GM23338 (cell line): ENCODE data around the gene ABCC3. TPM values are rescaled to one million over a fixed set of nuclear protein-coding genes. Genes with fewer than 3 reads are reported as not detected.
A peak's percentile ranks its signal among the peaks of the same experiment; 100 is the strongest.

Experiments
- ATAC-seq: fragments of 200-7000 bp; cut with Tn5 transposase; 3 replicates; pipeline ENCODE4 v1.9.1; 2020
- DNase-seq: peaks from one replicate; pipeline ENCODE4 v3.0.0-alpha.2; 2015; ENCODE audit warnings: low spot score
- H2AFZ ChIP-seq: fragments of 200-600 bp; sonication (generic); 2 replicates; pipeline ENCODE4 v1.8.0; 2016; ENCODE audit warnings: antibody characterized with exemption, mild to moderate bottlenecking, moderate library complexity
- H3F3A ChIP-seq: fragments of 200-600 bp; sonication (generic); replicated peaks from 2 replicates; pipeline ENCODE4 v1.8.0; 2017; ENCODE audit warnings: antibody characterized with exemption, mixed run types, low read depth
- H3K27ac ChIP-seq: fragments of 200-600 bp; sonication (generic); 2 replicates; pipeline ENCODE4 v1.6.1; 2016; ENCODE audit warnings: low read depth
- H3K27me3 ChIP-seq: fragments of 200-600 bp; sonication (generic); 2 replicates; pipeline ENCODE4 v1.8.0; 2016; ENCODE audit warnings: mild to moderate bottlenecking, mixed run types, moderate library complexity; ENCODE audit not compliant: insufficient read depth
- H3K36me3 ChIP-seq: fragments of 200-600 bp; sonication (generic); 2 replicates; pipeline ENCODE4 v1.8.0; 2016; ENCODE audit warnings: mild to moderate bottlenecking; ENCODE audit not compliant: insufficient read depth
- H3K4me1 ChIP-seq: fragments of 200-600 bp; sonication (generic); 2 replicates; pipeline ENCODE4 v1.8.0; 2016; ENCODE audit warnings: mild to moderate bottlenecking, moderate library complexity; ENCODE audit not compliant: insufficient read depth
- H3K4me2 ChIP-seq: fragments of 200-600 bp; sonication (generic); 2 replicates; pipeline ENCODE4 v1.7.1; 2017; ENCODE audit warnings: mixed run types
- H3K4me3 ChIP-seq: fragments of 200-600 bp; sonication (generic); 2 replicates; pipeline ENCODE4 v1.6.1; 2016; ENCODE audit warnings: mixed run types
- H3K79me2 ChIP-seq: fragments of 200-600 bp; sonication (generic); replicated peaks from 2 replicates; pipeline ENCODE4 v1.8.0; 2017; ENCODE audit warnings: mild to moderate bottlenecking; ENCODE audit not compliant: insufficient read depth
- H3K9me2 ChIP-seq: fragments of 200-600 bp; sonication (generic); 2 replicates; pipeline ENCODE4 v1.8.0; 2017; ENCODE audit not compliant: insufficient read depth
- H4K20me1 ChIP-seq: fragments of 200-600 bp; sonication (generic); replicated peaks from 2 replicates; pipeline ENCODE4 v1.8.0; 2017; ENCODE audit warnings: mild to moderate bottlenecking; ENCODE audit not compliant: insufficient read depth
- H3K27ac Mint-ChIP-seq: 2 replicates; pipeline ENCODE4 v1.8.0; 2020; ENCODE audit warnings: inconsistent platforms, mild to moderate bottlenecking, moderate library complexity, mixed read lengths
- H3K27me3 Mint-ChIP-seq: 3 replicates; pipeline ENCODE4 v1.8.0; 2022; ENCODE audit warnings: low read depth, mild to moderate bottlenecking, moderate library complexity, mixed read lengths, inconsistent platforms; ENCODE audit not compliant: insufficient read depth, poor library complexity
- H3K36me3 Mint-ChIP-seq: 3 replicates; pipeline ENCODE4 v1.8.0; 2021; ENCODE audit warnings: low read depth, mild to moderate bottlenecking, inconsistent platforms, moderate library complexity, mixed read lengths
- H3K4me1 Mint-ChIP-seq: 3 replicates; pipeline ENCODE4 v1.8.0; 2020; ENCODE audit warnings: mild to moderate bottlenecking, inconsistent platforms, mixed read lengths
- H3K4me3 Mint-ChIP-seq: 3 replicates; pipeline ENCODE4 v1.8.0; 2021; ENCODE audit warnings: moderate library complexity, mild to moderate bottlenecking, inconsistent platforms, mixed read lengths
- H3K9me3 Mint-ChIP-seq: 3 replicates; pipeline ENCODE4 v1.8.0; 2020; ENCODE audit warnings: moderate library complexity, mild to moderate bottlenecking, inconsistent platforms, mixed read lengths
- polyA plus RNA-seq: library from polyadenylated mRNA; unstranded; fragments of >200 nt; fragmentation: Nextera tagmentation; extraction: Ambion mirVana; gene quantifications from 2 replicates; pipeline ENCODE4 v1.2.1, GENCODE V29; 2016
- total RNA-seq: library from RNA; depleted of rRNA; stranded (reverse); fragments of >200 nt; shearing (Covaris generic); gene quantifications from 2 replicates; pipeline ENCODE4 v1.2.3, GENCODE V29; 2014
- TF ChIP-seq, protein P1 (sequence below): fragments of 250-450 bp; sonication (Bioruptor Pico); IDR thresholded peaks from 2 replicates; pipeline ENCODE4 v1.5.0; 2020; ENCODE audit warnings: mild to moderate bottlenecking, moderate library complexity
- TF ChIP-seq, protein P2 (sequence below): IDR thresholded peaks from one replicate; pipeline ENCODE4 v1.6.1; 2018; ENCODE audit warnings: antibody characterized with exemption; ENCODE audit not compliant: unreplicated experiment

The ABCC3 gene
- total and polyA plus RNA-seq, 2 experiments from 2014 or later, result not detected

DNA sequence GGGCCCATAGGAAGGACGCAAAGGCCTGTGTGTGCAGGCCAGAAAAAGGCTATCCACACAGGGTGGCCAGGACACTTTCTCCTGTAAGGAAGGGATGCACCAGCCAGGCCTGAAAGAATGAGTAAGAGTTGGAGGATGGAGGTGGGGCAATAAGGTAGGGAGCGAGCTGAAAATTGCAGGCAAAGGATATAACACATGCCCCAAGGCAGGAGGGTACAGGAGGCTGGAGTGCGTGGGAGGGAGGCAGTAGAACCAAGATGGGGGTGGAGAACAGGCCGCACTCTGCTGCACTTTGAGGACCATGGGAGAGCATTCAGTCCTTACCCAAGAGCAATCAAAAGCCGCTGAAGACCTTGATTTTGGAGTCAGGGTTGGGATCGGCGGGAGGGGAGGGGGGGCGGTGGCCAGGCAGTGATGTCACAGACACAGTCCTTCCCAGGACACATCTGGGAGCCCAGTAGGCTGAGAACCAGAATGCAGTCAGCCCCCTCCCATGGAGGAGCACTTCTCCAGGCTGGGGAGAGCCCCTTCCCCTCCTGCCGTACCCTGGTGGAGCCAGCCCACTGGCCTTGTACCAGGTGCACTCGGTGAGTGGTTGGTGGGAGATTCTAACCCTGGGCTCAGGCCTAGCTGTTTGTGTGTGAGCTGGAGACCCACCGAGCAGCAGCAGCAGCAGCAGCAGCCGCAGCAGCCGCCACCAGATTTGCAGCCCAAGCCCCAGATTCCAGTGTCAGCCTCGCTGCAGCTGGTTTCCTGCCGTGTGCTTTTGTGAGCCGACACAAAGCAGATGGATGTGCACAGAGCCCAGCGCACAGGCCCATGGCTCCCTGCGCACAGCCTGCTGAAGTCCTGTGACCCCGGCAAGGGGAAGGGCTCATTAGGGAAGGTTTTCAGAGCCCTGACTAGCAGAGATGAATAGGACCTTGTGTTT is 55.5 kb downstream of the ABCC3 start:
- Histone ChIP-seq H4K20me1 (peaks cover under 1% of the 10 kb centered on the region; the same call in 1 of the 2 replicates), H3K4me1 (peaks cover 3% of the 10 kb centered on the region), H3K9me2 (no peaks in the 10 kb centered on the region), H3F3A (peaks cover 15% of the 10 kb centered on the region; the same call in 1 of the 2 replicates), H3K36me3 (peaks cover under 1% of the 10 kb centered on the region; the same call in 1 of the 2 replicates), H2AFZ (peak overlapping the region; percentile 52; the same call in 1 of the 2 replicates), H3K79me2 (no peaks in the 10 kb centered on the region), H3K4me3 (no peak overlapping the region), H3K27ac (0 out of 2 replicates have a peak overlapping the region, but pooled peaks have one; percentile 20), H3K4me2 (0 out of 2 replicates have a peak overlapping the region, but pooled peaks have one; percentile 32), H3K27me3 (no peaks in the 10 kb centered on the region)
- H3K4me1 Mint-ChIP-seq, result peaks cover 32% of the 10 kb centered on the region
- no peak overlapping the region; the same call in 2 of the 3 replicates for H3K4me3 Mint-ChIP-seq
- TF ChIP-seq, protein P1, sequence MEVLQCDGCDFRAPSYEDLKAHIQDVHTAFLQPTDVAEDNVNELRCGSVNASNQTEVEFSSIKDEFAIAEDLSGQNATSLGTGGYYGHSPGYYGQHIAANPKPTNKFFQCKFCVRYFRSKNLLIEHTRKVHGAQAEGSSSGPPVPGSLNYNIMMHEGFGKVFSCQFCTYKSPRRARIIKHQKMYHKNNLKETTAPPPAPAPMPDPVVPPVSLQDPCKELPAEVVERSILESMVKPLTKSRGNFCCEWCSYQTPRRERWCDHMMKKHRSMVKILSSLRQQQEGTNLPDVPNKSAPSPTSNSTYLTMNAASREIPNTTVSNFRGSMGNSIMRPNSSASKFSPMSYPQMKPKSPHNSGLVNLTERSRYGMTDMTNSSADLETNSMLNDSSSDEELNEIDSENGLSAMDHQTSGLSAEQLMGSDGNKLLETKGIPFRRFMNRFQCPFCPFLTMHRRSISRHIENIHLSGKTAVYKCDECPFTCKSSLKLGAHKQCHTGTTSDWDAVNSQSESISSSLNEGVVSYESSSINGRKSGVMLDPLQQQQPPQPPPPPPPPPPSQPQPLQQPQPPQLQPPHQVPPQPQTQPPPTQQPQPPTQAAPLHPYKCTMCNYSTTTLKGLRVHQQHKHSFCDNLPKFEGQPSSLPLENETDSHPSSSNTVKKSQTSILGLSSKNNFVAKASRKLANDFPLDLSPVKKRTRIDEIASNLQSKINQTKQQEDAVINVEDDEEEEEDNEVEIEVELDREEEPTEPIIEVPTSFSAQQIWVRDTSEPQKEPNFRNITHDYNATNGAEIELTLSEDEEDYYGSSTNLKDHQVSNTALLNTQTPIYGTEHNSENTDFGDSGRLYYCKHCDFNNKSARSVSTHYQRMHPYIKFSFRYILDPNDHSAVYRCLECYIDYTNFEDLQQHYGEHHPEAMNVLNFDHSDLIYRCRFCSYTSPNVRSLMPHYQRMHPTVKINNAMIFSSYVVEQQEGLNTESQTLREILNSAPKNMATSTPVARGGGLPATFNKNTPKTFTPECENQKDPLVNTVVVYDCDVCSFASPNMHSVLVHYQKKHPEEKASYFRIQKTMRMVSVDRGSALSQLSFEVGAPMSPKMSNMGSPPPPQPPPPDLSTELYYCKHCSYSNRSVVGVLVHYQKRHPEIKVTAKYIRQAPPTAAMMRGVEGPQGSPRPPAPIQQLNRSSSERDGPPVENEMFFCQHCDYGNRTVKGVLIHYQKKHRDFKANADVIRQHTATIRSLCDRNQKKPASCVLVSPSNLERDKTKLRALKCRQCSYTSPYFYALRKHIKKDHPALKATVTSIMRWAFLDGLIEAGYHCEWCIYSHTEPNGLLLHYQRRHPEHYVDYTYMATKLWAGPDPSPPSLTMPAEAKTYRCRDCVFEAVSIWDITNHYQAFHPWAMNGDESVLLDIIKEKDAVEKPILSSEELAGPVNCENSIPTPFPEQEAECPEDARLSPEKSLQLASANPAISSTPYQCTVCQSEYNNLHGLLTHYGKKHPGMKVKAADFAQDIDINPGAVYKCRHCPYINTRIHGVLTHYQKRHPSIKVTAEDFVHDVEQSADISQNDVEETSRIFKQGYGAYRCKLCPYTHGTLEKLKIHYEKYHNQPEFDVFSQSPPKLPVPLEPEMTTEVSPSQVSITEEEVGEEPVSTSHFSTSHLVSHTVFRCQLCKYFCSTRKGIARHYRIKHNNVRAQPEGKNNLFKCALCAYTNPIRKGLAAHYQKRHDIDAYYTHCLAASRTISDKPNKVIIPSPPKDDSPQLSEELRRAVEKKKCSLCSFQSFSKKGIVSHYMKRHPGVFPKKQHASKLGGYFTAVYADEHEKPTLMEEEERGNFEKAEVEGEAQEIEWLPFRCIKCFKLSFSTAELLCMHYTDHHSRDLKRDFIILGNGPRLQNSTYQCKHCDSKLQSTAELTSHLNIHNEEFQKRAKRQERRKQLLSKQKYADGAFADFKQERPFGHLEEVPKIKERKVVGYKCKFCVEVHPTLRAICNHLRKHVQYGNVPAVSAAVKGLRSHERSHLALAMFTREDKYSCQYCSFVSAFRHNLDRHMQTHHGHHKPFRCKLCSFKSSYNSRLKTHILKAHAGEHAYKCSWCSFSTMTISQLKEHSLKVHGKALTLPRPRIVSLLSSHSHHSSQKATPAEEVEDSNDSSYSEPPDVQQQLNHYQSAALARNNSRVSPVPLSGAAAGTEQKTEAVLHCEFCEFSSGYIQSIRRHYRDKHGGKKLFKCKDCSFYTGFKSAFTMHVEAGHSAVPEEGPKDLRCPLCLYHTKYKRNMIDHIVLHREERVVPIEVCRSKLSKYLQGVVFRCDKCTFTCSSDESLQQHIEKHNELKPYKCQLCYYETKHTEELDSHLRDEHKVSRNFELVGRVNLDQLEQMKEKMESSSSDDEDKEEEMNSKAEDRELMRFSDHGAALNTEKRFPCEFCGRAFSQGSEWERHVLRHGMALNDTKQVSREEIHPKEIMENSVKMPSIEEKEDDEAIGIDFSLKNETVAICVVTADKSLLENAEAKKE (CRISPR knock-in tag), result no peak
- TF ChIP-seq, protein P2, sequence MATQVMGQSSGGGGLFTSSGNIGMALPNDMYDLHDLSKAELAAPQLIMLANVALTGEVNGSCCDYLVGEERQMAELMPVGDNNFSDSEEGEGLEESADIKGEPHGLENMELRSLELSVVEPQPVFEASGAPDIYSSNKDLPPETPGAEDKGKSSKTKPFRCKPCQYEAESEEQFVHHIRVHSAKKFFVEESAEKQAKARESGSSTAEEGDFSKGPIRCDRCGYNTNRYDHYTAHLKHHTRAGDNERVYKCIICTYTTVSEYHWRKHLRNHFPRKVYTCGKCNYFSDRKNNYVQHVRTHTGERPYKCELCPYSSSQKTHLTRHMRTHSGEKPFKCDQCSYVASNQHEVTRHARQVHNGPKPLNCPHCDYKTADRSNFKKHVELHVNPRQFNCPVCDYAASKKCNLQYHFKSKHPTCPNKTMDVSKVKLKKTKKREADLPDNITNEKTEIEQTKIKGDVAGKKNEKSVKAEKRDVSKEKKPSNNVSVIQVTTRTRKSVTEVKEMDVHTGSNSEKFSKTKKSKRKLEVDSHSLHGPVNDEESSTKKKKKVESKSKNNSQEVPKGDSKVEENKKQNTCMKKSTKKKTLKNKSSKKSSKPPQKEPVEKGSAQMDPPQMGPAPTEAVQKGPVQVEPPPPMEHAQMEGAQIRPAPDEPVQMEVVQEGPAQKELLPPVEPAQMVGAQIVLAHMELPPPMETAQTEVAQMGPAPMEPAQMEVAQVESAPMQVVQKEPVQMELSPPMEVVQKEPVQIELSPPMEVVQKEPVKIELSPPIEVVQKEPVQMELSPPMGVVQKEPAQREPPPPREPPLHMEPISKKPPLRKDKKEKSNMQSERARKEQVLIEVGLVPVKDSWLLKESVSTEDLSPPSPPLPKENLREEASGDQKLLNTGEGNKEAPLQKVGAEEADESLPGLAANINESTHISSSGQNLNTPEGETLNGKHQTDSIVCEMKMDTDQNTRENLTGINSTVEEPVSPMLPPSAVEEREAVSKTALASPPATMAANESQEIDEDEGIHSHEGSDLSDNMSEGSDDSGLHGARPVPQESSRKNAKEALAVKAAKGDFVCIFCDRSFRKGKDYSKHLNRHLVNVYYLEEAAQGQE, result no peak
- no peak overlapping the region; the same call in 1 of the 2 replicates for H3K27ac Mint-ChIP-seq
- peaks cover 2% of the 10 kb centered on the region for H3K27me3 Mint-ChIP-seq
- H3K9me3 Mint-ChIP-seq, result no peaks in the 10 kb centered on the region
- peaks cover 23% of the 10 kb centered on the region for H3K36me3 Mint-ChIP-seq
- ATAC-seq (peak; percentile 75), DNase-seq (peak; percentile 49)
